ENCODE results near the gene GRIA1. TPM values are rescaled to one million over a fixed set of nuclear protein-coding genes. Genes with fewer than 3 reads are reported as not detected.

Gene GRIA1
- total RNA-seq, 2 donors from 2014 or later, result 2.7 TPM; not detected in 1

- 78% methylated on average over 8 of the region's 8 CpGs for WGBS
- Histone ChIP-seq H3K36me3 (no peaks in the 10 kb centered on the region), H3K4me1 (replicated peaks) (no peaks in the 10 kb centered on the region), H3K27me3 (replicated peaks; ENCODE audit: insufficient read depth) (no peaks in the 10 kb centered on the region), H3K9me3 (no peaks in the 10 kb centered on the region), H3K4me3 (no peak overlapping the region), H3K27ac (no peak overlapping the region)
- intact Hi-C loops (cut with DNase I), result no loop called here
- no peak for DNase-seq (ENCODE audit: low spot score)
- no peak for TF ChIP-seq POLR2A (IDR thresholded peaks at IDR 0.05)
- TF ChIP-seq CTCF (IDR thresholded peaks at IDR 0.05), result no peak
- TF ChIP-seq POLR2AphosphoS5 (IDR thresholded peaks at IDR 0.05), result no peak
These were observed 82.1 kb downstream of the GRIA1 start for GRCh38 chr5:153572411-153573145.

DNA sequence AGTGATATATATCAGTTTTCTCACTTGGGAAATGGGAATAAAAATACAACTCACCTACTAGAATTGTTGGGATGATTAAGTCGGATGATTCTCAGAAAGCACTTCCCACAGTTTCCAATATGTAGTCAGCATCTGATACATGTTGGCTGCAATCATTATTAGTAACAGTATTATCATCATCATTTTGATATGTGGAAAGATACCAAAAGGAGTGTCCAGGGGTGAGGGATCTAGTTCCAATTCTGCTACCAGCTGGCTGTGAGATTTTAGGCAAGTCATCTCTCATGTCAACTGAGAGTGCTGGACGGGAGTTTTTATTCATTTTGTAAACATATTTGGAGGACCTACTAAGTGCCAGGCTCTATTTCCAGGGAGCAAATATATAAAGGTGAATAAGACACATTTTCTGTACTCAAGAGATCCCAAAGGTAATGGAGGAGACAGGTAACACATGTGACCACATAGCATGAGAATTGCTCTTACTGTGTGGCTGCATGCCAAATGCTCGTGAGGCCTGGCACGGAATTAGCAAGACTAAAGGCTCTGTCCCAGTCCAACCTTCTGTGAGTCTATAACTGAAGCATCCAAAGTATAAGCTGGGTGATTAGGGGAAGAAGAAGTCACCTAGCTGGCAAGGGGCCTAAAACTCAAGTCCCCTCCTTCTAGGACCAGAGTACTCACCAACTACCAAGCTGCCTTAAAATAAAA is 83.0 kb downstream of the GRIA1 start:
- Histone ChIP-seq H3K27ac (no peak overlapping the region), H3K4me3 (no peak overlapping the region), H3K4me1 (replicated peaks) (no peaks in the 10 kb centered on the region), H3K9me3 (no peaks in the 10 kb centered on the region), H3K27me3 (replicated peaks; ENCODE audit: insufficient read depth) (no peaks in the 10 kb centered on the region), H3K36me3 (no peaks in the 10 kb centered on the region)
- intact Hi-C loops (cut with DNase I), result no loop called here
- DNase-seq (ENCODE audit: low spot score), result no peak
- WGBS, result 53% methylated on average over 4 of the region's 4 CpGs
- TF ChIP-seq CTCF (IDR thresholded peaks at IDR 0.05) (no peak), POLR2AphosphoS5 (IDR thresholded peaks at IDR 0.05) (no peak), POLR2A (IDR thresholded peaks at IDR 0.05) (no peak)

DNA sequence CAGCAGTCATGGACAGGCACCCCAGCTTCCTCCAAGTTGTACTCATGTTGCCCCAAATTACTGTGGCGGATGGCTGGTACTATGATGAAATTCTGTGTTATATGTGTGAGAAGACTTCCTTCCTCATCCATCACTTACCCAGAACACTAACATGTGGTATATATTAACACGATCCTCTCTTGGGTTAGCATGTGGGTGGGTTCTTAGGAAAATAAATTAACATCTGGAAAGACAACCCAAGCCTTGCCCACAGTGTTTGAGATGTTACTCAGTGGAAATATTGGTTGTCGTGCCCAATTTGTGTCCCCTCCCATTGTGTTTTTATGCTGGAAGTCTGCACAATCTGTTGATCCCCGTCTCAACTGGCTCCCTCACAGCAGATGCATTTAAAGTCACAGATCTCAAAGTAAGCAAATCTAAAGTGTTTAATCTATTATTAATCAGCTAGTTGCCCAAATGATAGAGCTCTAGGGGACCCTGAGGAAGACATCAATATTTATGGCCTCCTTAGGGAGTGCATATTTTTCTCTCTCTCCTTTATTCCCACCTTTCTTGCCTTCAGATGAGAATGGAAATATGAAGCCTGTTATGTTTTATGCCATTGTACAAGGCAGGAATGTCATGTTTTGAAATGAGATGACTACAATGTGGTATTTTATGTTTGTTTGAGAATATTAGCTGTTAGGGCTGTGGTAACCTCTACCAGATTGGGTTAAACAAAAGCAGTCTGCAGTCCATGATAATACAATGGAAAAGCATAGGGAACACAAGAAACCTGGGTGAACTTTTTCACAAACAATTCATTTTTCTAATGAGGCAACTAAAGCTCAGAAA is 93.9 kb downstream of the GRIA1 start:
- no peaks in the 10 kb centered on the region for H3K27me3 ChIP-seq (replicated peaks; ENCODE audit: insufficient read depth)
- H3K9me3 ChIP-seq, result no peaks in the 10 kb centered on the region
- no peaks in the 10 kb centered on the region for H3K36me3 ChIP-seq
- intact Hi-C loops (cut with DNase I), result no loop called here
- H3K4me1 ChIP-seq (replicated peaks), result no peaks in the 10 kb centered on the region
- WGBS, result 61% methylated on average over 4 of the region's 4 CpGs
- TF ChIP-seq POLR2AphosphoS5 (IDR thresholded peaks at IDR 0.05), result no peak
- TF ChIP-seq POLR2A (IDR thresholded peaks at IDR 0.05), result no peak
- TF ChIP-seq CTCF (IDR thresholded peaks at IDR 0.05), result no peak
- no peak for DNase-seq (ENCODE audit: low spot score)
- no peak overlapping the region for H3K4me3 ChIP-seq
- H3K27ac ChIP-seq, result no peak overlapping the region

GRCh38 chr5:153584960-153585359 is 94.5 kb downstream of the GRIA1 start:
- 84% methylated on average over 3 of the region's 3 CpGs for whole genome bisulfite sequencing
- Histone ChIP-seq H3K4me1 (replicated peaks) (no peaks in the 10 kb centered on the region), H3K27me3 (replicated peaks; ENCODE audit: insufficient read depth) (no peaks in the 10 kb centered on the region), H3K4me3 (no peak overlapping the region), H3K36me3 (no peaks in the 10 kb centered on the region), H3K9me3 (no peaks in the 10 kb centered on the region), H3K27ac (no peak overlapping the region)
- no peak for DNase-seq (ENCODE audit: low spot score)
- TF ChIP-seq POLR2AphosphoS5 (IDR thresholded peaks at IDR 0.05), result no peak
- intact Hi-C loops (cut with DNase I), result no loop called here

DNA sequence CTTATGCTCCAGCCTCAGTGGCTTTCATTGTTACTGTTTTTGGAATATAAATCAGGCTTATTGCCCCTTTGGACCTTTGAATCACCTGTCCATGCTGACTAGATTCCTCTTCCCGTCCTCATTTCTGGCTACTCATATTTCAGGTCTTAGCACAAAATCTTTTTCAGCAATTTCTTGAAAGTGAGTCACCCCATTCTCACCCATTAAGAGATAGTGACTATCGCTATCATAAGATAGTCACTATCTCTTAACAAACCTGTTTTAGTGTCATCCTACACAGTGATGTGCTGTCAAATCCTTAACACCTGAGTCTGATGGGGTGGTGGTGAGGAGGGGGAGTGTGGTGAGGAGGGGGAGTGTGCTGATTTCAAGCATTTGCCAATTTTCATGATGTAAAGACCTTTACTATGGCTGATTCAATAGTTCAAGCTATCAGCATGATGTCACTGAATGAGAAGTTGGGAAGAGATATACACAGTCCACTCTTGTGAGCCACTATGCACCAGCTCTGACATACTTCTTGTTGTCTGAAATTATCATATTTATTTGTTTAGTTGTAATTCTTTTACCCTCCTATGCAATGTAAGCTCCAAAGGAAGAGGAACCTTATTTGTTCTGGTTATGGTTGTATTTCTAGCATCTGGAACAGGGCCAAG is 95.3 kb downstream of the GRIA1 start:
- DNase-seq (ENCODE audit: low spot score), result no peak
- intact Hi-C loops (cut with DNase I), result no loop called here
- WGBS, result 80% methylated on average over 2 of the region's 2 CpGs
- no peaks in the 10 kb centered on the region for H3K36me3 ChIP-seq
- no peak overlapping the region for H3K4me3 ChIP-seq
- no peak for TF ChIP-seq CTCF (IDR thresholded peaks at IDR 0.05)
- no peak overlapping the region for H3K27ac ChIP-seq
- H3K4me1 ChIP-seq (replicated peaks), result no peaks in the 10 kb centered on the region
- H3K9me3 ChIP-seq, result no peaks in the 10 kb centered on the region
- H3K27me3 ChIP-seq (replicated peaks; ENCODE audit: insufficient read depth), result no peaks in the 10 kb centered on the region
